LoVo (cell line): Measurements from ENCODE around the gene HDAC2.
"Not testable (repeated sequence)": the region's sequence is repeated elsewhere in the genome, so short reads cannot be mapped to it uniquely, and the experiment has no call there.

Experiments
- DNase-seq: peaks from one replicate; pipeline ENCODE4 v3.0.0-alpha.2; 2016; ENCODE audit warnings: low spot score

The HDAC2 gene

GRCh38 chr6:113970805-113971676 lies at the start of gene HDAC2:
Gene HDAC2, minus strand, starts transcription at chr6:113971148. Its CDS starts 240 bp downstream, at chr6:113970908.
- peak; percentile 86 for DNase-seq

- no peak for DNase-seq
Observed at GRCh38 chr6:114020196-114020595, 49.2 kb upstream of the HDAC2 start.

GRCh38 chr6:114017146-114017545 lies 46.2 kb upstream of the HDAC2 start:
- peak; percentile 42 for DNase-seq

- DNase-seq: not testable (repeated sequence)
Observed at GRCh38 chr6:114014106-114014505, 43.2 kb upstream of the HDAC2 start.

GRCh38 chr6:114011486-114011885 lies 40.5 kb upstream of the HDAC2 start:
- DNase-seq: peak; percentile 14

GRCh38 chr6:114010540-114010939 lies 39.6 kb upstream of the HDAC2 start:
- DNase-seq: peak; percentile 39

GRCh38 chr6:114009192-114009591 lies 38.2 kb upstream of the HDAC2 start:
- DNase-seq: no peak

- no peak for DNase-seq
Observed at GRCh38 chr6:114008331-114008730, 37.4 kb upstream of the HDAC2 start.

- DNase-seq: peak; percentile 49
Observed at GRCh38 chr6:114007516-114007915, 36.6 kb upstream of the HDAC2 start.

GRCh38 chr6:114001354-114001753 lies 30.4 kb upstream of the HDAC2 start:
- DNase-seq: no peak

GRCh38 chr6:114000069-114000468 lies 29.1 kb upstream of the HDAC2 start:
- peak; percentile 24 for DNase-seq

- no peak for DNase-seq
Observed at GRCh38 chr6:113999284-113999683, 28.3 kb upstream of the HDAC2 start.

GRCh38 chr6:113998811-113999210 lies 27.9 kb upstream of the HDAC2 start:
- no peak for DNase-seq

GRCh38 chr6:113997116-113997515 lies 26.2 kb upstream of the HDAC2 start:
- DNase-seq: peak; percentile 63

GRCh38 chr6:113995634-113996033 lies 24.7 kb upstream of the HDAC2 start:
- DNase-seq: peak; percentile 56

- peak; percentile 66 for DNase-seq
Observed at GRCh38 chr6:113994934-113995342, 24.0 kb upstream of the HDAC2 start.

GRCh38 chr6:113989675-113990074 lies 18.7 kb upstream of the HDAC2 start:
- no peak for DNase-seq

- DNase-seq: not testable (repeated sequence)
Observed at GRCh38 chr6:113982675-113983074, 11.7 kb upstream of the HDAC2 start.

- DNase-seq: no peak
Observed at GRCh38 chr6:113982055-113982550, 11.2 kb upstream of the HDAC2 start.

- peak; percentile 44 for DNase-seq
Observed at GRCh38 chr6:113980937-113981554, 10.1 kb upstream of the HDAC2 start.

GRCh38 chr6:113979937-113980336 lies 9.0 kb upstream of the HDAC2 start:
- no peak for DNase-seq

GRCh38 chr6:113978084-113978675 lies 7.2 kb upstream of the HDAC2 start:
- no peak for DNase-seq

- DNase-seq: no peak
Observed at GRCh38 chr6:113976806-113977205, 5.9 kb upstream of the HDAC2 start.
